ENCODE measurements around the gene KRTAP10-2. TPM values are rescaled to one million over a fixed set of nuclear protein-coding genes. Genes with fewer than 3 reads are reported as not detected.
A peak's percentile ranks its signal among the peaks of the same experiment; 100 is the strongest.
"Not testable (repeated sequence)": the region's sequence is repeated elsewhere in the genome, so short reads cannot be mapped to it uniquely, and the experiment has no call there.

KRTAP10-2 gene
- not detected for total RNA-seq
- long read RNA-seq: 0 reads

GRCh38 chr21:44551340-44551961 lies at the start of gene KRTAP10-2:
Gene KRTAP10-2 (minus strand): TSS chr21:44551505. CDS start chr21:44551458, 47 bp downstream.
- intact Hi-C loops (cut with DNase I): no loop called here
- DNase-seq (no peak), ATAC-seq (no peak)

GRCh38 chr21:44601091-44601490 lies 49.8 kb upstream of the KRTAP10-2 start:
- intact Hi-C loops (cut with DNase I); ATAC-seq; DNase-seq: not testable (repeated sequence)

- ATAC-seq; intact Hi-C loops (cut with DNase I); DNase-seq: not testable (repeated sequence)
These were observed 49.0 kb upstream of the KRTAP10-2 start, which contains the start of gene KRTAP10-7 for GRCh38 chr21:44600118-44600978. Gene KRTAP10-7 (plus strand): TSS chr21:44600597. CDS start chr21:44600622, 25 bp downstream.

GRCh38 chr21:44599264-44600029 lies 48.1 kb upstream of the KRTAP10-2 start:
- ATAC-seq: no peak
- DNase-seq: no peak
- intact Hi-C loops (cut with DNase I): no loop called here

GRCh38 chr21:44598061-44598460 lies 46.8 kb upstream of the KRTAP10-2 start:
- DNase-seq (no peak), ATAC-seq (no peak)
- intact Hi-C loops (cut with DNase I): no loop called here

GRCh38 chr21:44596068-44596725 lies 44.9 kb upstream of the KRTAP10-2 start:
- intact Hi-C loops (cut with DNase I): no loop called here
- ATAC-seq (no peak), DNase-seq (no peak)

- intact Hi-C loops (cut with DNase I): no loop called here
- DNase-seq (no peak), ATAC-seq (no peak)
These were observed 44.2 kb upstream of the KRTAP10-2 start for GRCh38 chr21:44595524-44595923.

GRCh38 chr21:44594406-44594916 lies 43.2 kb upstream of the KRTAP10-2 start:
- DNase-seq (no peak), ATAC-seq (no peak)
- intact Hi-C loops (cut with DNase I): no loop called here

- intact Hi-C loops (cut with DNase I): no loop called here
- ATAC-seq (peak; percentile 18 to 45), DNase-seq (no peak)
These were observed 42.5 kb upstream of the KRTAP10-2 start for GRCh38 chr21:44593598-44594405.

GRCh38 chr21:44592446-44593311 lies 41.4 kb upstream of the KRTAP10-2 start, which contains the start of gene KRTAP10-6:
Gene KRTAP10-6 (minus strand): TSS chr21:44592505. CDS start chr21:44592484, 21 bp downstream.
- DNase-seq (no peak), ATAC-seq (no peak)
- intact Hi-C loops (cut with DNase I): no loop called here

GRCh38 chr21:44591801-44592130 lies 40.5 kb upstream of the KRTAP10-2 start:
- DNase-seq; intact Hi-C loops (cut with DNase I): not testable (repeated sequence)
- ATAC-seq: peak in 1 of 2 donors; percentile 22

- intact Hi-C loops (cut with DNase I); ATAC-seq; DNase-seq: not testable (repeated sequence)
These were observed 39.8 kb upstream of the KRTAP10-2 start for GRCh38 chr21:44590897-44591800.

- intact Hi-C loops (cut with DNase I): no loop called here
- DNase-seq: no peak
- ATAC-seq: no peak
These were observed 39.0 kb upstream of the KRTAP10-2 start for GRCh38 chr21:44590311-44590721.

GRCh38 chr21:44589586-44590305 lies 38.4 kb upstream of the KRTAP10-2 start:
- no peak for ATAC-seq
- intact Hi-C loops (cut with DNase I): no loop called here
- DNase-seq: no peak

GRCh38 chr21:44589094-44589493 lies 37.8 kb upstream of the KRTAP10-2 start:
- intact Hi-C loops (cut with DNase I): no loop called here
- ATAC-seq: no peak
- no peak for DNase-seq
